GM12801 (cell line): ENCODE measurements around the gene CMIP.

Experiments used
- TF ChIP-seq, protein P1 (sequence below): IDR thresholded peaks from one replicate; pipeline ENCODE4 v1.5.1; 2011; ENCODE audit warnings: control low read depth; ENCODE audit not compliant: insufficient read length; ENCODE audit errors: extremely low read depth

The CMIP gene

GRCh38 chr16:81494434-81494806 lies 49.8 kb downstream of the CMIP start:
- TF ChIP-seq, protein P1, sequence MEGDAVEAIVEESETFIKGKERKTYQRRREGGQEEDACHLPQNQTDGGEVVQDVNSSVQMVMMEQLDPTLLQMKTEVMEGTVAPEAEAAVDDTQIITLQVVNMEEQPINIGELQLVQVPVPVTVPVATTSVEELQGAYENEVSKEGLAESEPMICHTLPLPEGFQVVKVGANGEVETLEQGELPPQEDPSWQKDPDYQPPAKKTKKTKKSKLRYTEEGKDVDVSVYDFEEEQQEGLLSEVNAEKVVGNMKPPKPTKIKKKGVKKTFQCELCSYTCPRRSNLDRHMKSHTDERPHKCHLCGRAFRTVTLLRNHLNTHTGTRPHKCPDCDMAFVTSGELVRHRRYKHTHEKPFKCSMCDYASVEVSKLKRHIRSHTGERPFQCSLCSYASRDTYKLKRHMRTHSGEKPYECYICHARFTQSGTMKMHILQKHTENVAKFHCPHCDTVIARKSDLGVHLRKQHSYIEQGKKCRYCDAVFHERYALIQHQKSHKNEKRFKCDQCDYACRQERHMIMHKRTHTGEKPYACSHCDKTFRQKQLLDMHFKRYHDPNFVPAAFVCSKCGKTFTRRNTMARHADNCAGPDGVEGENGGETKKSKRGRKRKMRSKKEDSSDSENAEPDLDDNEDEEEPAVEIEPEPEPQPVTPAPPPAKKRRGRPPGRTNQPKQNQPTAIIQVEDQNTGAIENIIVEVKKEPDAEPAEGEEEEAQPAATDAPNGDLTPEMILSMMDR: no peak

DNA sequence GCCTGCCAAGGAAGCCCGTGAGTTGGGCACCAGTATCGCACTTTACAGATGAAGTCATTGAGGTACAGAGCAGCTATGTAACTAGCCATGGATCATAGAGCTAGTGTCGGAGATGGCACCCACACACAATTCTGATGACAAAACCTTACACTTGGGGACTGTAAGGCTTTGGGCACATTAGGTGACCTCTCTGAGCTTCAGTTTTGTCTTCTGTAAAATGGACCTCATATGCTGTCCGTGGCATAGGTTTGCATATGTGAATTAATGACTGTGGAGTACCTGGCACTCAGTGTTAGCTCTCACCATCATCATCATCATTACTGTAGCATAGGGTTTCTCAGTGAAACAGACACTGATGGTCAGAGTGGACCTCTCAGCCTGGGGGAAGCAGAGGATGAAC lies 50.3 kb downstream of the CMIP start:
- TF ChIP-seq, protein P1: no peak

GRCh38 chr16:81495321-81496234 lies 51.0 kb downstream of the CMIP start:
- TF ChIP-seq, protein P1: no peak

DNA sequence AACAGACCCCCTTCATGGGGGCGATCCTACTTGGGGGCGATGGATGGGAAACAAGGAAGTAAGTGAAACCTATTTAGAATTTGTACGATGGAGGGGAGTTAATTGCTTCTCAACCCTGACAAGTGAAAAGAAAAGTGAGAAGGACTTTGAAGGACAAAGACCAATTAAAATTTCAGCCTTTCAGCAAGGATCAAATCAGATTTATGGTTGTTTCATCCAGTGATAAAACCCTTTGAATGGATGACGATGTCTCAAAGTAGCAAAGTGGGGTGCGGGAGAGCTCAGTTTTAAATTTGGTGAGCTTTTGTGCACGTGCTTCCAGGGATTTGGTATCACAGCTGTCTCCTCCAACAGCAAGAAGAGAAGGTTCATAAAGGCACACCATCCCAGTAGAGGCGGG lies 51.7 kb downstream of the CMIP start:
- TF ChIP-seq, protein P1: no peak

GRCh38 chr16:81496742-81497141 lies 52.1 kb downstream of the CMIP start:
- TF ChIP-seq, protein P1: no peak

DNA sequence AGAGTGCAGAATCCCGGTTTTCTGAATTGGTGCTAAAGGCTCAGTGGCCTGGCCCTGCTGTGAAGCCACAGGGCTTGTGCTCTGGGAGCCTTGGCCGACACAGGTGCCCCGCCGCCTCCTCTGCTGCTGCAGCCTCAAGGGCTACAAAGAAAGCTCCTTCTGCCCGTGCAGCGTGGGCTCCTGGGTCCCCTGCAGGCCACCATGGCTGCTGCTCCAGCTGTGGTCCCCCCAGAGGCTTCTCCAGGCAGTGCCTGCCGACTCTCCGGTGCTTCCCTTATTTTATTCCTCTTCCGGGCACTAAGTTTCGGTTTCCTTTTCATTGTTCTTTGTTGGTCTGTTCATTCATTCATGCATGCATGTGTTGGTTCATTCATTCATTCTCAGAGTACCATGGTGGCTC lies 53.1 kb downstream of the CMIP start:
- TF ChIP-seq, protein P1: no peak

- TF ChIP-seq, protein P1: no peak
Observed at GRCh38 chr16:81498351-81498750, 53.7 kb downstream of the CMIP start.
